Adipocyte (in vitro differentiated cells): ENCODE results near the gene NDUFB3.
A peak's percentile ranks its signal among the peaks of the same experiment; 100 is the strongest.
"Not testable (repeated sequence)": the region's sequence is repeated elsewhere in the genome, so short reads cannot be mapped to it uniquely, and the experiment has no call there.

Experiments used
- DNase-seq: peaks from one replicate; pipeline ENCODE4 v3.0.0-alpha.2; 2015; ENCODE audit warnings: low read depth
- H3K27me3 ChIP-seq: replicated peaks from 2 replicates; pipeline ENCODE4 v1.7.0; 2013; ENCODE audit warnings: mild to moderate bottlenecking, low read length, moderate library complexity; ENCODE audit not compliant: control insufficient read depth, insufficient read depth
- H3K36me3 ChIP-seq: 2 replicates; pipeline ENCODE4 v1.7.0; 2013; ENCODE audit warnings: low read length, mild to moderate bottlenecking, moderate library complexity; ENCODE audit not compliant: control insufficient read depth, insufficient read depth, severe bottlenecking
- H3K4me1 ChIP-seq: 2 replicates; pipeline ENCODE4 v1.7.0; 2013; ENCODE audit warnings: mild to moderate bottlenecking, low read length, moderate library complexity; ENCODE audit not compliant: control insufficient read depth, insufficient read depth
- H3K4me3 ChIP-seq: 2 replicates; pipeline ENCODE4 v1.7.0; 2013; ENCODE audit warnings: mild to moderate bottlenecking, low read length, moderate library complexity
- H3K9ac ChIP-seq: 2 replicates; pipeline ENCODE4 v1.7.0; 2013; ENCODE audit warnings: mild to moderate bottlenecking, low read length, moderate library complexity
- H3K9me3 ChIP-seq: 2 replicates; pipeline ENCODE4 v1.7.0; 2013; ENCODE audit warnings: mild to moderate bottlenecking, low read length, moderate library complexity; ENCODE audit not compliant: control insufficient read depth

NDUFB3 gene

DNA sequence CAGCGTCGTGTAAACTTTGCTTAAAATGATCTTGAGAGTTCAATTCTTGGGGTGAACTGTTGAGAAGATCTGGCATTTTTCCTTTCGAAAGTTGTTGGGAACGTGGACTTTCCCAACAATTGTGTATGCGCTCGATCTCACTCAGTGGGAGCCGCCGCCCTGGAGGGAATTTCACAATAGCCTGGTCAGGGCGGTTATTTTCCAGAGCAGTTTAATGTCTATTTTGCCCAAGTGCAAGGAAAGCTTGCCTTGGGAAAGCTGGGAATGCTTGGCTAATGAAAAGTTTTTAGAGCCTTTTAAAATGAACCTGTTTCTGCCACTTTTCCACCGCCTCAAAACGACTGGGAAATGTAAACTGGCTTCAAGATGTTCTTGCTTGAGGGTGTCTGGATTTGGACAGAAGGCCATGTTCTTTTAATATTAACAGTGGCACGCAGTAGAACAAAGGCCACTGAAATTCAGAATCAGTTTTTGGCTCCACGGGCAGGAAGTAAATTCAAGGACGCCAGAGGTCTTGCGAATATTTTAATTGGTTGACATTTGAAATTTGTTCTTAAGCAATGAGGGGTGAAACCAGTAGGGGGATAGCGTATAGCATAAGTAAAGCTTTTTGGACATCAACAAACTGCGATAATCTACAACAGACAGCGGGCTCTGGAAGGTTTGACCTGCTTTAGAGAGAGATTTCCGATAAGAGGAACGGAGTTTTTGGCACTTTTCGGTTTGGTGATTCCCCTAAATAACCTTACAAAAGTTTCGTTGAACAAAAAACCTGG lies 45.3 kb downstream of the NDUFB3 start:
- Histone ChIP-seq H3K9ac (peak overlapping the region; percentile 100), H3K36me3 (peaks cover 5% of the 10 kb centered on the region), H3K9me3 (no peaks in the 10 kb centered on the region), H3K4me3 (peak overlapping the region; percentile 91), H3K4me1 (peaks cover 35% of the 10 kb centered on the region), H3K27me3 (no peaks in the 10 kb centered on the region)
- peak; percentile 92 for DNase-seq

DNA sequence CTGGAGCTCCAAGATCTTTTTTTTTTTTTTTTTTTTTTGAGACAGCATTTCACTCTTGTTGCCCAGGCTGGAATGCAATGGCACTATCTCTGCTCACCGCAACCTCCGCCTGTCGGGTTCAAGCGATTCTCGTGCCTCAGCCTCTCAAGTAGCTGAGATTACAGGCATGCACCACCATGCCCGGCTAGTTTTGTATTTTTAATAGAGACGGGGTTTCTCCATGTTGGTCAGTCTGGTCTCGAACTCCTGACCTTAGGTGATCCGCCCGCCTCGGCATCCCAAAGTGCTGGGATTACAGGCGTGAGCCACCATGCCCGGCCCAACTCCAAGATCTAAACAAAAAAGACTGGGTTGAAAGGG lies 45.9 kb downstream of the NDUFB3 start:
- DNase-seq, H3K36me3 ChIP-seq, H3K27me3 ChIP-seq, H3K9me3 ChIP-seq: not testable (repeated sequence)
- peak overlapping the region; percentile 100 for H3K9ac ChIP-seq
- peaks cover 37% of the 10 kb centered on the region for H3K4me1 ChIP-seq
- peak overlapping the region; percentile 91 for H3K4me3 ChIP-seq

DNA sequence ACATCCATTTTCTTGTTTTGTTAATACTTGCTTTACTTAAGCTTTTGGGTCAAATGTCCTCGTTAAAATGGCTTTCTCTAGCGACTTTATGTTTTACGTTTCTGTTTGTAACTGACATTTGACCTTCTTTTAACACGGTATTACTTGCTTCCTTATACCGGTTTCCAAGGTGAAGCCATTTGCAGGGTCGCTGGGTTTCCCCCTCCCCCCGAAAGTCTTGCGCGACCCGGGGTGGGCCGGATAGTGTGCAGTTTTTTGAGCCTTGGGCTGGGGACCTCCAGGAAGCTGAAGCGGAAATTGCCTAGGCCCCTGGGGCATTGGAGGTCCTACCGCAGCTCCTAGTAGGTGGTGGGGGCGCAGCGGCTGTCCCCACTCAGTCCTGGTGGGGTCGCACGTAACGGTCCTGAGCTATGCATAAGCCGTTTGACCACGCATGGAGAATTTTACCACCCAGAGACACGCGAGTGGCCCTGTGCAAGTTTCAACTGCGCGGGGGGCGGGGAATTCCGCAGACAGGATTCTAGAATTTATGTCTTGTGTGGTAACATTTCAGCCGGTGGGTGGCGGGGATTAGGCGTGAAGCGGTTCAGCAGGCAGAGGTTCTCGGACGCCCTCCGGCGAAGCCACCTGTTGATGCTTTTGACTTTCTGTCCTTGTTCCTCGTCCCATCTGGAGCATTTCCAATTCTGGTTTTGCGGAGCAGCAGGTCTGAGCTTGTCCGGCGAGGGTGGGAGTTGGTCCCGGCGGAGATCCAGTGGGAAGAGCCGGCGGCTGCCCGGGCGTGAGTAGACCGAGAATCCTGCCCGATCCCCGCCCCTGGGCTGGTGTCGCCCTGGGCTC lies 46.5 kb downstream of the NDUFB3 start:
- no peaks in the 10 kb centered on the region for H3K27me3 ChIP-seq
- peaks cover 43% of the 10 kb centered on the region for H3K4me1 ChIP-seq
- no peaks in the 10 kb centered on the region for H3K9me3 ChIP-seq
- peak overlapping the region; percentile 100 for H3K9ac ChIP-seq
- peak; percentile 91 for DNase-seq
- H3K36me3 ChIP-seq = peaks cover 11% of the 10 kb centered on the region
- H3K4me3 ChIP-seq = peak overlapping the region; percentile 91

DNA sequence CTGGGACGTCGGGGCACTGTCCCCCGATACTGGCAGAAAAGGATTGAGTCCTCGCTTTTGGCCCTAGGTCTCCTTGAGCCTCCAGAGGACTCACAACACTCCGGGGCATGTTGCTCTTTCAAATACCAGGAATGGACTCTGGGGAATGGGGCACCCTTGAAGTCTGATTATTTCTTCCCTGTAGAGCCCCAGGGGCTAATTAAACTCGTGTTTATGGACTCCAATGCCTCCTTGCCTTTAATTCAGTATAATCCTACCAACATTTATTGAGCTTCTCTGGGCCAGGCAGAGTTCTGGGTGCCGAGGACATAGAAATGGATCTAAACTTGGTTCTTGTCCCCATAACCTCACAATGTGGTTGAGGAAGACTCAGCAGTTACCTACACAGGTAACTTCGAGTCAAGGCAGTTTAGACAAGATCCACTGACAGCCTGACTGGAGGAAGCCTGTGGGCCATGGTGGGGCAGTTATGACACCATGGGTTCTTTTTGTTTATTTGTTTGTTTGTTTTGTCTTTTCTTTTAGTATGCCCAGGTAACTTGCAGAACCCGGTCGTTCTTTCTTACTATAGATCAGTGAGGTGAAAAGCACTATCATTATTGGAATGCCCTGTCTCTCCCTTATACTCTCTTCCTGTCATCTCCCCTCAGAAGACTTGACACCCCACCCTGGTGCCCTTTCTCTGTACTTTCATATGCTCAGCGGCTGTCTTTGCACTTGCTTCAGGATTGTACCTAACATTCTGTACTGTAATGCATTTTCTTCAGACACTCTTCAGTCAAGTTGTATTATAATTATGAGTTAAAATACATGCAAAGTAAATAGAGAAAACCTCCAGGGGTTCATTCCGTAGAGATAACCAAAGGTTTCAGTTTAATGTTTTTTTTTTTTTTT lies 47.4 kb downstream of the NDUFB3 start:
- Histone ChIP-seq H3K4me3 (peak overlapping the region; percentile 91), H3K4me1 (peaks cover 51% of the 10 kb centered on the region), H3K36me3 (peaks cover 16% of the 10 kb centered on the region), H3K9me3 (no peaks in the 10 kb centered on the region), H3K27me3 (no peaks in the 10 kb centered on the region), H3K9ac (peak overlapping the region; percentile 100)
- peak; percentile 59 for DNase-seq

DNA sequence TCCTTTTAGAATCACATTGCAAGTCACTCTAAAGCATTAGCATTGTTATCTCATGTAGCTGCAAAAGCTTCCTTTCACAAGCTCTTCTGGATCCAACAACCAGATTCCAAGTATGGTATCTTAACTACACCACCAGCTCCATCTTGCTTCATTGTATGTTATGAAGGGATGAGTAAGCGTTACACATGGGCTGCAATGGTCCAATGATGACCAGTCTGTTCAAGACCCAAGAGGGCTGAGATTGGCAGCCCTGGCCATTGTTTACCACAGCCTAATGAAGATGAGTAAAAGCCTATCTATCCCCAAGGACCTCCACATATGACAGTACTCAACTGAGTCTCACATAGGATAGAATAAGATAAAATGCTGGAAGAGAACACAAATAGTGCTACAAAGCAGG lies 50.5 kb downstream of the NDUFB3 start:
- no peak for DNase-seq
- Histone ChIP-seq H3K4me3 (peak overlapping the region; percentile 91), H3K9ac (no peak overlapping the region), H3K4me1 (peaks cover 73% of the 10 kb centered on the region), H3K9me3 (no peaks in the 10 kb centered on the region), H3K27me3 (no peaks in the 10 kb centered on the region), H3K36me3 (peaks cover 16% of the 10 kb centered on the region)

DNA sequence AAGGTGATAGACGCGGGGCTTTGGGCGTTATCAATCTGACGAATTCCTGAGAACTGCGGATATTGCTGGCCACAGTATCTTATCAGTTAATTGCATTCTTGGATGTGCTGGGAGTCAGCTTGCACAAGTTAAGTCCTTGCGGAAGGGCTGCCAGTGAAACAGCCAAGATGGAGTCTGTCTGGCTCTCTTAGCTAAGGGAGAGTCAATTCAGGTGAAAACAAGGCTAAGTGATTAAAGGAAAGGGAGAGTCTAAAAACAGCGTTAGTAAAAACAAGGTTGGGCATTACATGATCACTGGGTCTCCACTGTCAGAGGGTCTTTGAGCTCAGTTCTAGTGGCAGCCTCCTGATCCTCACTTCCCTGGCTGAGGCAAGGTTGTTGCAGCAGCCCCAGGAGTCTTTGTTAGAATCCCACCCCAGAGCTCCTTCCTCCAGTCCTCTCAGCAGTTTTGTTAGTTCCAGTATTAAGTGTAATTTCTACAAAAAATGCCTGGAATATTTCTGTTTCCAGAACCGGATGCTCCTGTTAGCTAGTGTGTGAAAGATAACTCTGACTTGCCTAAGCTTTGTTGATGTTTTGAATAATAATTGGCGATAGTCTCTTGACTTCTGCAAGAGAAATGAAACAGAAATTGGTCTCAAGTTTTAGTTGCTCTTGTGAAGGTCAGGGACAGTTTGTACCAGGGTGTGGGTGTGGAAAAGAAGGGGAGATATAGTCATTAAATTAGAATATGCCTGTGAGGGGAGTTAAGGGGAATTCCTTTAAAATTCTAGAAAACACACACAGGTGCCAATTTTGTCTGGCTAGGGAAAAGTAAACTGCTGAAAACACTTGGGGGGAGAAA lies 54.7 kb downstream of the NDUFB3 start:
- H3K27me3 ChIP-seq = no peaks in the 10 kb centered on the region
- peak overlapping the region; percentile 83 for H3K9ac ChIP-seq
- H3K4me1 ChIP-seq = peaks cover 96% of the 10 kb centered on the region
- DNase-seq = peak; percentile 56
- no peaks in the 10 kb centered on the region for H3K9me3 ChIP-seq
- peak overlapping the region; percentile 91 for H3K4me3 ChIP-seq
- peaks cover 20% of the 10 kb centered on the region for H3K36me3 ChIP-seq

DNA sequence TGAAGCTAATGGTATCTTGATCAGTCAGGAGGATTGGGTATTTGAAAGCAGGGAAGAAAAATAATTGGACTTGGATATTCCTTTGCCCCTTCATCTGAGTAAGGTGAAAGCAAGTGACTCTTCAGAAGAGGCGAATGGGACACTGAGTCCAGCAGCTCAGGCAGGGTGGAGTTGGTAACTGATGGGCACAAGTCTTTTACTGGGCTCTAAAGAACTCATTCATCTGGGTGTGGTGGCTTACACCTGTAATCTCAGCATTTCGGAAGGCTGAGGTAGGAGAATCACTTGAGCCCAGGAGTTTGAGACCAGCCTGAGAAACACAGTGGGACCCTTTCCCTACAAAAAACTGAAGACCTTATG lies 55.3 kb downstream of the NDUFB3 start:
- H3K9me3 ChIP-seq = no peaks in the 10 kb centered on the region
- peaks cover 96% of the 10 kb centered on the region for H3K4me1 ChIP-seq
- peaks cover 25% of the 10 kb centered on the region for H3K36me3 ChIP-seq
- H3K27me3 ChIP-seq = no peaks in the 10 kb centered on the region
- peak overlapping the region; percentile 78 for H3K4me3 ChIP-seq
- DNase-seq = no peak
- H3K9ac ChIP-seq = peak overlapping the region; percentile 83

DNA sequence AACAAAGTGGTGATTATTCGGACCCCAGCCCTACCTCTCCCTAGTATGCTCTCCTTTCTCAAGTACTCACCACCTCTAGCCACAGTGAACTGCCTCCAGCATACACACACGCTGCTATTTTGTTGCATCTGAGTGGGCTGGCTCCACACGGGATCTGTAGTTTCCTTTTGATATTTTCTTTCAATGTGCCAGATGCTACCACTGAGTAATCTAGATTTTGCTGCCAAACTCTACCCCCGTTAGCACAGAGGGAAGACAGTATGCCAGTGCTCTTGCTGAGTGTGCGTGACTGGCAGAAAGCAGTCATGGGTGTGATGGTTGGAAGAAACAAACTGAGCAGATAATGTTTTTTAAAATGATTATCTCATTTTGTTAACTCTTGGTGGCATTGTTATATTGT lies 55.8 kb downstream of the NDUFB3 start:
- Histone ChIP-seq H3K27me3 (no peaks in the 10 kb centered on the region), H3K4me3 (peak overlapping the region; percentile 78), H3K9me3 (no peaks in the 10 kb centered on the region), H3K9ac (peak overlapping the region; percentile 83), H3K36me3 (peaks cover 26% of the 10 kb centered on the region), H3K4me1 (peaks cover 93% of the 10 kb centered on the region)
- DNase-seq = peak; percentile 71

DNA sequence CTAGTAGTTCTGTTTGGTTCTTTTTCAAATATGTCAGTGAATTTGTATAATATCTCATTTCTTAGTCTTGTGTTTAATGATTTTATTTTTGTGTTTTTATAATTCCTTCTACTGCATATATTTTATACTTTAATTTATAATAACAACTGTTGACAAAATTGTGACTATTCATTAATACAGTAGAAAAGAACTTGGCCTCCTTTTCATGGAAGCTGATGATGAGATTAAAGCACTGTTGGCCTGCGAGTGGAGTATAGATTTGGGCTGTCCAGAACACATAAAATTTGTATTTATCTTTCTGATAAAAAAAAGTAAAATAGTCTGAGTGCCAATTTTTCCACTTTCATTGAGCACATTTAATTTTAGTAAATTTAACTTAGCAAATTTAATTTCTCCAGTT lies 56.2 kb downstream of the NDUFB3 start:
- Histone ChIP-seq H3K27me3 (no peaks in the 10 kb centered on the region), H3K9ac (peak overlapping the region; percentile 83), H3K4me3 (peak overlapping the region; percentile 78), H3K9me3 (no peaks in the 10 kb centered on the region), H3K36me3 (peaks cover 30% of the 10 kb centered on the region), H3K4me1 (peaks cover 93% of the 10 kb centered on the region)
- no peak for DNase-seq

DNA sequence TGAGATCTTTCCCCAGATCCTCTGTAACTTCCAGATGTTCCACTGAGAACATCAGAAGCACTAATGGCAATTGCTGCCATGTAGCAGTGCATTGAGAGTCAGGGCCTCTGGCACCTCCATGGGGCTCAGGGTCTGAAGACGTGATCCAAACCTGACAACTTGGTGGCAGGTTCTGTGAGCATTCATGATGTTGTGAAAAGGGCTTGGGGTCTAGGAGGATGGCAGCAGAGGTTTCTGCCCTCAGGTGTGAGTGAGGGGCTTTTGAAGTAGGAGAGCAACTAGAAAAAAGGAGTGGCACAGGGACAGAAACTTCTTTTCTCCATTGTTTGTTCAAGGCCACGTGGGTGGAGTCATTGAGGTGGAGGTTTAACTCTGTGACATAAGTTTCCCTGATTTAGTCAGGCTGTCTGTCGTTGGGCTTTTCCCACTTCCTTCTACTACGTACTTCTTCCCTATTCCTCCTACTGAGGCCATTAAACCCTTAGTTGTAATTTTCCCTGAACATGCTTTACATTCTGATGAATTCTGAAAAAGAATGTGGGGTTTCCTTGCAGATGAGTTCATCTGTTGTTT lies 57.2 kb downstream of the NDUFB3 start:
- peaks cover 28% of the 10 kb centered on the region for H3K36me3 ChIP-seq
- peak overlapping the region; percentile 34 for H3K4me3 ChIP-seq
- DNase-seq = peak; percentile 62
- no peaks in the 10 kb centered on the region for H3K27me3 ChIP-seq
- H3K4me1 ChIP-seq = peaks cover 84% of the 10 kb centered on the region
- H3K9ac ChIP-seq = peak overlapping the region; percentile 83
- H3K9me3 ChIP-seq = no peaks in the 10 kb centered on the region
